HG03460 (cell line): ENCODE data around the gene PSMA7.

Experiments
- ATAC-seq: cut with Tn5 transposase; IDR thresholded peaks from one replicate; pipeline ENCODE4 v1.9.1; 2021; ENCODE audit not compliant: unreplicated experiment

PSMA7 gene

DNA sequence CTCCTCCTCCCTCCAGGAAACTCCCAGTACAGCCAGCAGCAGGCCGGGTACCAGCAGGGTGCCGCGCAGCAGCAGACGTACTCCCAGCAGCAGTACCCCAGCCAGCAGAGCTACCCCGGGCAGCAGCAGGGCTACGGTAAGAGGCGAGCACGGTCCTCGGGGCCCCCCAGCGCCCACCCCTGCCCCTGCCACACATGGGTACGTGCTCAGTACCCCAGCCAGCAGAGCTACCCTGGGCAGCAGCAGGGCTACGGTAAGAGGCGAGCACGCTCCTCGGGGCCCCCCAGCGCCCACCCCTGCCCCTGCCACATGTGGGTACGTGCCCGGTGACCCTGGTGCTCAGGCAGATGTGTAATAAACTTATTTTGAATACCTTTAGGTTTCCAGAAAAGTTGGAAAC, 29.5 kb upstream of the PSMA7 start:
- ATAC-seq = no peak

DNA sequence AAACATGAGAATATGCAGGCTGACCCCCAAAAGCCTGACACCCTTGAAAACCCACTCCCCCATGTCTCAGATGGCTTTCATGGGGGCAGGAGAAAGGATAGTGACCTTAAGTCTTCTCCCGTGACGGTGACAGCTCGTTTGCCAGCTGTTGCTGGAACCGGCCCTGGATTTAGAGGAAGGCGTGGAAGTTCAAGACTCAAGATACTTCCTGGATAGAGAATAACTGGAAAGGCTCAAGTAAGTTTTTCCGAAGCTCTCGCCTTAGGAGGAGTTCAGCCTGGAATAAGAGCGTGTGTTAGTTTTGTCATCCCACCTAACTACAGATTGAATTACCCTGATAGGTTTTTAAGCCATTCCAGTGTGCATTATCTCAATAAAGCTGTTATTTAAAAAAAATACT, 28.1 kb upstream of the PSMA7 start:
- no peak for ATAC-seq

DNA sequence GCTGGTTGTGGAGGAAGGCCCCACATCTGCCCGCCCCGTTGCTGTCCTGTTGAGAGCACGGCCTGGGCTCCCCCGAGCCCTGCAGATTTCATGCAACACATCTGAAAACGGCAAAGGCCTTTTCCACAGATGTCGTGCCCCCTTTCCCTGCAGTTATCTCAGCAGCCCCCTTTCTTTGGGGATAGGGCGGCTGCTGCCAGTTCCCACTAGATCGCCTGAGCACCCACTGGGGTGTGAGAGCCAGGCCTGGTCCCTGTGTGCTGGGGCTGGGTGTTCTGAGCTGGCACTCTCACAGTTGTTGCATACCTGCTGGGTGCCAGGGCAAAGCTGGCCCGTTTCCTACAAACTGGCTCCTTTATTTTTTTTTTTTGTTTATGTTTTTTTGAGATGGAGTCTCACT, 27.3 kb upstream of the PSMA7 start:
- no peak for ATAC-seq

DNA sequence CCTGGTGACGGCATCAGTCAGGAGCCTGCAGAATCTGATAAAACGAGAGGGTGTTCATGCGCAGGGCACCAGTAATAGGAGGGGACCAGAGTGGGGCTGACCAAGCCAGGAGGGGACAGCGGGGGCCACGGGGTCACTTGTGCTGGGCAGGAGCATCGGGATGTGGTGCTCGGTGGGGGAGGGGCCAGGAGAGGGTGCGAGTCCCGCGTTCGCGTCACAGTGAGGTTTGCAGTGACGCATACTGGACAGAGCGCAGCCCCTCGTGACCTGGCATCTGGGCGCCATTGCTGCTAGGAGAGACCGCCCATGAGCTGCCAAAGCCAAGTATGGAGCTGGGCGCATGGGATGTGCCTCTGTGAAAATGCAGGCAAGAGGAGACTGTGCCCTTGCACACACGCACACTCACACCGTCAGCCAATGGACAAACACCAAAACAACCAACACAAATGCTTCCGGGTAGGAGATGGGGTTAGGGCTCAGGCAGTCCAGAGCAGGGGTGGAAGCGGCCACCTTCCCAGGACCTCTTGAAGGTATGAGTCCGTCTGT, 25.8 kb upstream of the PSMA7 start:
- ATAC-seq = no peak

DNA sequence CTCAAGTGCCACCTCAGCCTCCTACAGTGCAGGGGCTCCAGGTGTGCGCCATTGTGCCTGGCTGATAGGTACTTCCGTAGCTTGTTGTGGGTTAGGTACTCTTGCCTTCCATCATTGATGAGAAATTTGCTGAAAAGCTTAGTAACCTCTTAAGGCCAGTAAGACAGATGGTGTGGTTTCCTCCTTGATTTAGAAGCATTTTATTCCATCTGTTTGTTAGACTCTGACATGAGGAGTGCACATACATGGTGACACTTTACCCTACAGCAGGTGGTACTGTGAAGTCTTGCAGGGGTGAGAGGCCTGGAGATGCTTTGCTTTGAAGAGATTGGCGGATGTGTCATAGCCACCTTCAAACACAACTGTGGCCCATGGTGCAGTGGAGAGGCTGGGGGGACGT, 24.9 kb upstream of the PSMA7 start:
- ATAC-seq = no peak

DNA sequence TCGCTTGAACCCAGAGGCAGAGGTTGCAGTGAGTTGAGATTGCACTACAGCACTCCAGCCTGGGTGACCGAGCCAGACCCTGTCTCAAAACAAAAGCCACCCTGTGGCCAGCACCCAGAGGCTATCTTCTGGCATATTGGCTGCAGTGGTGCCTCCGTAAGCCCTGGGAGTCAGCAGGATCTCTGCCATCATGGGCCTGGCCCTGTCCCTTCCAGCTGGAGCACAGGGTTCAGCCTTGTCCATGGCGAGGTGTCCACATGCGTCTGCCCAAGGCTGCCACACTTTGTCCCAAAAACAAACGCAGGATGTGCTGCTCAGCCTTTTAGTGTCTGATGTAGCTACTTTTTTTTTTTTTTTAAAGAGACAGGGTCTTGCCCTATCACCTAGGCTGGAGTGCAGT, 24.3 kb upstream of the PSMA7 start:
- ATAC-seq = no peak

DNA sequence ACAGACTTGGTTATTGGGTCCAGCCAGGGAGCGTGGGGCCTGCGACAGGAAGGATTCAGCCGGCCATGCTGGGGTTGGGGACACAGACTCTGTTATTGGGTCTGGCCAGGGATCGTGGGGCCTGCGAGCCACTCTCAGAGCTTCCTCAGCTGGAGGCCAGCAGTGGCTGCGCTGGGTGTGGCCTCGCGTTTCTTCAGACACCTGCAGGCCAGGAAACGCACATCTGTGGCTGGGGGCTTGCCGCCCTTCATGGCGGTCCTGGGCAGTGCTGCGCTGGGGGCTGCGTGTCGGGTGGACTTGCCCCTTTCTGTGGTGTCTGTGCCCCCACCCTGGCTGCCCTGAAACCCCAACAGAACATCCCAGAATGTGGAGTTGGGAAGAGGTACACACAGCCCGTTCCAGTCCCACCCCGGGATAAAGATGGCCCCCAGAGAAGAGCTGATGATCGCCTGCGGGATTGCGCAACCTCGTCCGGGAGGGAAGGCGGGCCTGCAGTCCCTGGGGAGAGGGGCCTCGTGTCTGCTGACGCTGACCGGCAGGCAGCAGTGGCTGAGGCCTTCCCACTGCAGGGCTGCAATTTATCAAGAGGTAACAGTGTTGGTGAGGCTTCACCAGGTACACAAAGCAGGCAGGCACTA, 22.7 kb upstream of the PSMA7 start:
- no peak for ATAC-seq

DNA sequence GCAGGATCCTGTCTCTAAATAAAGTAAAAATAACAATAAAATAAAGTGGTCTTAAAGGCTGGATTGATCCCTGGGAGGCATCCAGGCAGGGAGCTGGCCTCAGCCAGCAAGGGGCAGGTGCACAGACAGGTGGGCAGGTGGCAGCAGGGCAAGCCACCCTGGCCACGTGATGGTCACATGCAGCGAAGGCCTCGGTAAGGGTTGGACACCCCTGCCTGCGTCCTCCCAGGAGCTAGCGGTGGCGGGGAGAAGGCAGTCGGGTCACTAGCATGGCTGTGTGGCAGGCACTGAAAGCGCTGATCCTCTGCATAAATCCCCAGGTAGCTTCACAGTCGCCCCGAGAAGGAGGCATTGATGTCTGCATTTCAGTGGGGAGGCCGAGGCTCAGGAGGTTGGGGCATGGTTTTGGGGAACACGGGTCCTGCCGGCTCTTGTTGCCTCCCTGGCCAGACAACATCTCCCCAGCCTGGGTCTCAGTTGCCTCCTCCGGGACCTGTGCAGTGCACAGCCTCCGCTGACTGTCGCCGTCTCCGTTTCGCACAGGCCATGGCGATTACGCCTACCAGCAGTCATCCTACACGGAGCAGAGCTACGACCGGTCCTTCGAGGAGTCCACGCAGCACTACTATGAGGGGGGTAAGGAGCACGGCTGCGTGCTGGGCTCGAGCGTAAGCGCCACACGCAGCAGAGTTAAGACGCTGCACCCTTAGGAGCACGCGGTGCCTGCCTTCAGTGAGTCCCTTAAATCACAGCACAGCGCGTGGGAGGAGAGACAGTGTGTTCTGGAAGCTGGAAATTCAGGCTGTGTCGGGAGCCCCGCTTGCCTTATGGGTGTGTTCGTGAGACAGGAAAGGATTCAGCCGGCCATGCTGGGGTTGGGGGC, 21.9 kb upstream of the PSMA7 start:
- ATAC-seq = no peak

DNA sequence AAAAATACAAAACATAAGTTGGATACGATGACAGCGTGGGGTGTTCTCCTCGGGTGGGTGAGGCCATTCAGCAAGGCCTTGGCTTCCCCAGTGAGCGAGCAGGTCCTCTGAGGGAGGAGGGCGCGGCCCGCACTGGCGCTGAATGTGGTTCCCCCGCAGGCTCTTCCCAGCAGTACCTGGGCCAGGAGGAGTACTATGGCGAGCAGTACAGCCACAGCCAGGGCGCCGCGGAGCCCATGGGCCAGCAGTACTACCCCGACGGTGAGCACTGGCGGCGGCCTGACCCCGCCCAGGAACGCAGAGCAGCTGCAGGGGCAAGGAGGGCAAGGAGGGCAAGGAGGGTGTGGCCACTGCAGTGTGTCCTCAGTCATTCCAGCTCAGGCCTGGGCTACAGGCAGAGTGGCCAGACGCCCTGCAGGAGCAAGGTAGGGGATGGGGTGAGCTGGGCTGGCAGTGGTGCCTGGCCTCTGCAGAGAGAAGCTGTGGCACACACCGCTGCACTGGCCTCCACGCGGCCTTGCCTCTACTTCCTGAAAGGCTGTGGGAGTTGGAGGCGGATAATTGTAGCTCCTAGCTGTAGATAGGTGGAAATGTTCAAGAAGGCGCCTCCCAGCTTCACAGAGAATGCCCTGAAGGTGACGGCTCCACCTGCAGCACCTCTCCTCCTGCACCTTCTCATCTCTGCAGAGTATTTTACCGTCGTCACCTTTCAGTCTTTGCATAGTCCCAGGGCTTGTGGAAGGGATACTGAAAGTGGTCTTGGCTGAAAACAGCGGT, 21.0 kb upstream of the PSMA7 start:
- ATAC-seq = no peak

DNA sequence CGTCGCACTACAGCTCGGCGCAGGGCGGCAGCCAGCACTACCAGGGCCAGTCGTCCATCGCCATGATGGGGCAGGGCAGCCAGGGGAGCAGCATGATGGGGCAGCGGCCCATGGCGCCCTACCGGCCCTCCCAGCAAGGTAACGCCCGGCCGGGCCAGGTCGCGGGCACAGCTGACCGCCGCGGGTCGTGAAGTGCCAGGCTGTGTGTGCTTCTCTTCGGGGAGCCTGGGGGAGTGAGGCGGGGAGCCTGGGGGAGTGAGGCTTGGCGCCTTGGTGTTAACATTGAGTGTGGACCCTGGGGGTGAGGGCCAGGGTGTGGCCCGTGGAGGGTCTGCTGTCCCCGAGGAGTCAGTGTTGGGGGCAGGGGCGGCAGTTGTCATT, 20.3 kb upstream of the PSMA7 start:
- ATAC-seq = no peak

DNA sequence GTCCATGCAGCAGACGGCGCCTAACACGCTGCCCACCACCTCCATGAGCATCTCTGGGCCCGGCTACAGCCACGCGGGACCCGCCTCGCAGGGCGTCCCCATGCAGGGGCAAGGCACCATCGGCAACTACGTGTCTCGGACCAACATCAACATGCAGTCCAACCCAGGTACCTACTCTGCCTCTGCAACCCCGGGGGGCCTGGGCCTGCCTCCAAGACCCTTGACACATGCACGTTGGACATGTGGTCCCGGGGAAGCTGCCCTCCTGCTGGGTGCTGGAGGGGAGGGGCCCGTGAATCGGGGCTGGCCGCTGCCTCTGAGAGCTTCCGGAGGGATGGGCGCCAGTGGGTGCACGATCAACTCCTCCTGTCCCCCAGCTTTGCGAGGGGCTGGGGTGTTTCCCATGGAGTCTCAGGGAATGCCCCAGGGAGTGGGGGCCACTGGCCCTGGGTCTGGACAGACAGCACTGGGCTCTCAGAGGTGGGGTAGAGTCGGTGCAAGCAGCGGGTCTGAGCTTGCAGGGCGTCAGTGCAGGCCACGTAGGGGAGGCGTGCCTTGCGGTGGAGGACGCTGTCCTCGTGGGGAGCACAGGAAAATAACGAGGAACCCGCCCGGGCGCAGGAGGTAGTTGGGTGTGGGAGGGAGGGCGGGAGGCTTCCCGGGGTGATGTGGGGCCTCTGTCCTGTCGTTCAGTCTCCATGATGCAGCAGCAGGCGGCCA, 19.7 kb upstream of the PSMA7 start:
- no peak for ATAC-seq

DNA sequence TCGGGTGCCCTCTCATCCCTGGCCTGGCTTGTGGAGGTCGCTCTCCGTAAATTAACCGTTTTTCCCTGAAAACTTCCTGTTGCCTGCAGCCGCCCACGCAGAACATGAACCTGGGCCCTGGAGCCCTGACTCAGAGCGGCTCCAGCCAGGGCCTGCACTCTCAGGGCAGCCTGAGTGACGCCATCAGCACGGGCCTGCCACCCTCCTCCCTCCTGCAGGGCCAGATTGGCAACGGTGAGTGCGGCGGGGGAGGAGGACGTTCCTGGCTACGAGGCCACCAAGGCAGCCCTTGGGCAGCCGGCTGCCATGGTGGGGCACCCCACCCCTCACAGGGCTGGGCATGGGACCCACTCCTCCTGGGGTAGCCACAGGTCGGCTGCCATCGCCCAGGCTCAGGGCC, 18.2 kb upstream of the PSMA7 start:
- no peak for ATAC-seq

DNA sequence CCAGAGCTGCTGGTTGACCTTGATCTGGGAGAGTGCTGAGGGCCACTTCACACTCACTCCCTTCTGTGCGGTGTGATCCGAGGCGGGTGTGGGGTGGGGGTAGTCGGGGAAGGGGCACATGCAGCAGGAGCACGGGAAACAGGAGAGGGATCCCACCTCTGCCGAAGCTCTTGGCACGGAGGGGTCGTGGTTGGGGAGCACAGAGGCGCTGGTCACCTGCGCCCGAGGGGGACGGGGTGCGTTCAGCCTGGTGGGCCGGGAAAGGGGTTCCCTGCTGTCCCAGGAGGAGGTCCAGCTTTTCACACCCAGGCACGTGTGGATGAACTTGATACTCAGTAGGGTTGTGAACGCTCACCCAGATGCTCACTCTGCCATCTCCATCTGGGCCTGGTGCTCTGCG, 17.7 kb upstream of the PSMA7 start:
- no peak for ATAC-seq

DNA sequence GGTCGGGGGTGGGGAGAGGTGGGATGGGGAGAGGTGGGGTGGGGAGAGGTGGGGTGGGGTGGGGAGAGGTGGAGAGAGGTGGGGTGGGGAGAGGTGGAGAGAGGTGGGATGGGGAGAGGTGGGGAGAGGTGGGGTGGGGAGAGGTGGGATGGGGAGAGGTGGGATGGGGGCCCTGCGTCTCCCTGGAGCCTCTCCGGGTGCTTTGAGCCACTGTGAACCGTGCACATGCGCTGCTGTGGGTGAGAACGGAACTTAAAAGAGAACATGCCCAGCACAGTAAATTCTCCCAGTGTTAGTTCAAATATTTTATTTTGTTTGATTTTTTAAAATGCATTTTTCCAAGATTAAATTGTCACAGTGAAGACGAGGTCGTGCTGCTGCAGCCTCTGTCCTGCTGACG, 17.1 kb upstream of the PSMA7 start:
- ATAC-seq = no peak

DNA sequence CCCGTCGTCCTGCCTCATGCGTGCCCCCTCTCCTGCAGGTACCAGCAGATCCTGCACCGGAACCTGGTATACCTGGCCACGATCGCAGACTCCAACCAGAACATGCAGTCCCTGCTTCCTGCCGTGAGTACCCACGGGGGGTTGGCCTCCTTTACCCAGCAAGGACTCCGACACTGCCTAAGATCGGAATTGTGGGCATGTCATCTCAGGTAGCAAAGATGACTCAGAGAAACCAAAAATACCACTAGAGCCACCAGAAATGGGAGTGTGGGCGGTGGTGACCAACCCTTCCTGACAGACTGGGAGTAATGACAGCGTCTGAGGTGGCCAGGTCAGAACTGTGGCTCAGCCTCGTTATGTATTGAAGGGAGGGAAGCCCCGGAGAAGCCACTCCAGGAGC, 16.6 kb upstream of the PSMA7 start:
- ATAC-seq = no peak

DNA sequence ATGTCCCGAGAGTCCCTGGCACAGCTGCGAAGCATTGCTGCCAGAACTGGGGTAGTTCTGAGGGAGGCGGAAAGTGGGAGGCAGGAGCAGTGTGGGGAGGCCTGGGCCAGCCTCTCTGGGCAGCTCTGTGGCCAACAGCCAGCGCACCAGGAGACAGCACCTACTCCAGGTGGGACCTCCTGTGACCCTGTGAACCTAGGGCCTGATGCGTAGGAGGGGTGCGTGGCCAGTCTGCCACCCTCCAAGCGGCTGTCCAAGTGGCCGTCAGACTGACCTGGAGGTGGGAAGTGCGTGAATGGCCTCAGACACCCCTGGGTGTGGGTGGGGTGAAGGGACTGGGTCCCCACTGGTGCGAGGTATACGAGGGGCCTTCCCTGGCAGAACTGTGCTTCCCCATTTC, 15.9 kb upstream of the PSMA7 start:
- no peak for ATAC-seq

DNA sequence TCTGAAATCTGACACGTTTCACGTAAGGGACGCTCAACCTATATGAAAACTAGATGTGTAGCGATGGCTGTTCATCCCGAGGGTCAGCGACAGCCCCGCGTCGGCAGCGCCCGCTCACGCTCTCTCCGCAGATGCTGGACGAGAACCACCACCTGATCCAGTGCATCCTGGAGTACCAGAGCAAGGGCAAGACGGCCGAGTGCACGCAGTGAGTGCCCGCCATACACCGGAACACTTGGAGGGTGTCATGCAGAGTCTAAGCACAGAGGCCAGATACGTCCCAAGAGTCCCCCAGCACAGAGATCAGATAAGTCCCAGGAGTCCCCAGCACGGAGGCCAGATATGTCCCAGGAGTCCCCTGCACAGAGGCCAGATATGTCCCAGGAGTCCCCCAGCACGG, 15.3 kb upstream of the PSMA7 start:
- ATAC-seq = no peak

DNA sequence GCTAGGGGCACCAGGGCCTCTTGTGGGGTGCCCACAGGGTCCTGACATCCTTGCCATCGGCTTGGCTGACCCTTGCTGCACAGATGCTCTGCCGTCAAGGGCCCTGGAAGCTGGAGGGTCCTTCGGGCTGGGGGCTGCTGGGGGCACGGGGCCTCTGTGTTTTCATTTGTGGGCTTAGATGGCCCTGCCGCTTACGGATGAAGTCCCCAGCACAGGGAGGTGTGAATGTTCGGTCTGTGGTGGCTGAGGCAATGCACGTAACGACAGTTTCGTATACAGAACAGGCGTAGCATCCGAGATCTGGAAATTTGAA, 14.8 kb upstream of the PSMA7 start:
- no peak for ATAC-seq

DNA sequence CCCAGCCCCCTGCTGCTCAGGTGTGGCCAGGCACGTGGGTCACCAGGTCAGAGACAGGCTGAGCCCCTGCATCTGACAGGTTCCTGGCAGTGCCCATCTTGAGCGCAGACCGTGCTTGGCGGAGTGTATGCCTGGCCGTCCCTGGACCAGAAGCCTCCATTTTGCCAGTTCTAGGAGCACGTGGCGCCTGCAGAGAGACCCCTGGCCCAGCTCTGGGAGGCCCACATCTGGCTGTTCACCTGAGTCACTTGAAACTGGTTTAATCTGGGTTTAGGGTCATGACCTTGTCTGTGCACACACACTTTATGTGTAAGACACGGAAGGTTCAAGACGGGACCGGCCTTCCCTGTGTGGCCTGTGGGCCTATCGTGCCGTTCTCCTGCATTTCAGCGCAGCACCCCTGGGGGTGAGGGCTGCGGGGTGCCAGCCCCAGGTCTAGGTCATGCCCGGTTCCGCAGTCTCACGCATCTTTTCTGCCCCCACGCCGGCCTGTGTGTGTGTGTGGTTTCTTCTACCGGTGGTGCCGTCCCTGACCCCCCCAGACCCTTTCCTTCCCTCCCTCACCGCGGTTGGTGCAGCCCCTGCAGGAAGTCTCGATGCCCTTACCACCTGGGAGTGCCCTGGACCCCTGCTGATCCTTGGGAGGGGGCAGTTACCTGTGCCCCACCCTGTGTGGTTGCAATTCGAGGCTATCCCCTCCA, 14.3 kb upstream of the PSMA7 start:
- ATAC-seq = no peak

DNA sequence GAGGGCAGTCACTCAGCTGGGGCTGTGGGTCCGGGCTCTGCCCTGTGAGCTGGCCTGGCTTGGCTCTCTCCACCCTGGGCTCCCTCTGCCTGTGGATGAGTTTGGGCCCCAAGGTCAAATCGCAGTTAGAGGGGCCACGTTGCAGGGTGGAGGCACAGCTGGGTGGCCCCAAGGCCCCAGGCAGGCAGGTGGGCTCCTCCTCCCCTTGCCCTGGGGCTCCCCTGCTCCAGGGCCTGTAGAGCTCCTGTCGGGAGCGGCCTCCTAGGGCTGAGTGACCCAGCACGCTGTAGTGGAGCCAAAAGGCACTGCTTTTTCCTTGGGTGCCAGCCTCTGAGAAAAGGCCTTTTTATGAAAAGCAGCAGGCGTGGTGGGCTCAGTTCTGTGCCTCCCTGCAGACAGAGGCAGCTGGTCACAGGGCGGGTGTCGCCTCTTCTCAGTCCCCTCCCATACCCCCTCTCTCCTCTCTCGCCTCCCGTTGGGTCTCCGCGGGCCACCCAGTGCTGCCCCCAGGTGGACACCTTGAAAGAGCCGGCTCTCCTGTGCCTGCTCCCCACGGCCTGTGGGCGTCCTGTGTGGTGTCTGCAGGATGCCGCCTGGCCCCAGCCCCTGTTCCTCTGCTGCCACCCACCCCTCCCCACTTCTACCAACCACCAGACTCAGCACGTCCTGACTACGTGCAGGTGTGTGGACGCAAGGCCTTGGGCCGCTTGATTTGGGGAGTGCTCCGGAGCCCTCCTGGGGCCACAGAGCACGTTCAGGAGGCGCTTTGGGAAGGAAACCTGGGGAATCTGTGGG, 13.6 kb upstream of the PSMA7 start:
- no peak for ATAC-seq
